GM20000 (cell line): ENCODE data around the gene AOX1.

Source experiments
- DNase-seq: peaks from one replicate; pipeline ENCODE4 v3.0.0; 2012; ENCODE audit warnings: low spot score
- CTCF ChIP-seq: IDR thresholded peaks from 2 replicates; pipeline ENCODE4 v1.5.1; 2012; ENCODE audit warnings: mild to moderate bottlenecking, control low read depth; ENCODE audit errors: extremely low read depth, missing control alignments

Gene AOX1

GRCh38 chr2:200661477-200661876 is 75.7 kb downstream of the AOX1 start:
- DNase-seq: no peak
- no peak for TF ChIP-seq CTCF

GRCh38 chr2:200662727-200663126 is 76.9 kb downstream of the AOX1 start:
- no peak for DNase-seq
- TF ChIP-seq CTCF: no peak

GRCh38 chr2:200664770-200665494 is 79.1 kb downstream of the AOX1 start:
- TF ChIP-seq CTCF: no peak
- DNase-seq: no peak

- no peak for DNase-seq
- TF ChIP-seq CTCF: no peak
These were observed 80.0 kb downstream of the AOX1 start for GRCh38 chr2:200665626-200666453.

GRCh38 chr2:200667413-200667812 is 81.6 kb downstream of the AOX1 start:
- no peak for TF ChIP-seq CTCF
- no peak for DNase-seq

- TF ChIP-seq CTCF: no peak
- DNase-seq: no peak
These were observed 82.7 kb downstream of the AOX1 start for GRCh38 chr2:200668478-200668877.

- DNase-seq: no peak
- no peak for TF ChIP-seq CTCF
These were observed 83.5 kb downstream of the AOX1 start for GRCh38 chr2:200669308-200669707.
